ENCODE data around the gene MRPS35.

The MRPS35 gene

DNA sequence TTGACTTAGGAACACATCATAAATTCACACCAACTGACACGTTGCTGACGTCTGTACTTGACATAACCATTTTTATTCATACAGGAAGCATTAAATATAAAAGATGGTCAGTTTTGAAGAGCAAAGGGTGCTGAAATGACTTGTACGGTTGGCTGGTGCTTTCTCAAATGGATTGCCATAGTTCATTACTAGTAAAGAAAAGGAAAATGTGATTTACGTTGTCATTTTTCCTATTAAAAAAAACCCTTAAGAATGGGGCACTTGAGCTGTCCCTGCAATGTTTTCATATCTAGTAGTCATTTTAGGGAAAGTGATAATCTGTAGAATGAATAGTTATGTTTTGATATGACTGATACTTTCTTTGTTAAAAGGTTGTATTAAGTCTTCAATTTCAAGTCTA, 91.9 kb downstream of the MRPS35 start:
- TF ChIP-seq, protein P1, sequence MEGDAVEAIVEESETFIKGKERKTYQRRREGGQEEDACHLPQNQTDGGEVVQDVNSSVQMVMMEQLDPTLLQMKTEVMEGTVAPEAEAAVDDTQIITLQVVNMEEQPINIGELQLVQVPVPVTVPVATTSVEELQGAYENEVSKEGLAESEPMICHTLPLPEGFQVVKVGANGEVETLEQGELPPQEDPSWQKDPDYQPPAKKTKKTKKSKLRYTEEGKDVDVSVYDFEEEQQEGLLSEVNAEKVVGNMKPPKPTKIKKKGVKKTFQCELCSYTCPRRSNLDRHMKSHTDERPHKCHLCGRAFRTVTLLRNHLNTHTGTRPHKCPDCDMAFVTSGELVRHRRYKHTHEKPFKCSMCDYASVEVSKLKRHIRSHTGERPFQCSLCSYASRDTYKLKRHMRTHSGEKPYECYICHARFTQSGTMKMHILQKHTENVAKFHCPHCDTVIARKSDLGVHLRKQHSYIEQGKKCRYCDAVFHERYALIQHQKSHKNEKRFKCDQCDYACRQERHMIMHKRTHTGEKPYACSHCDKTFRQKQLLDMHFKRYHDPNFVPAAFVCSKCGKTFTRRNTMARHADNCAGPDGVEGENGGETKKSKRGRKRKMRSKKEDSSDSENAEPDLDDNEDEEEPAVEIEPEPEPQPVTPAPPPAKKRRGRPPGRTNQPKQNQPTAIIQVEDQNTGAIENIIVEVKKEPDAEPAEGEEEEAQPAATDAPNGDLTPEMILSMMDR (IDR thresholded peaks at IDR 0.05; ENCODE audit: low read depth, low read length) = no peak
- in situ Hi-C loops (cut with HindIII; ENCODE audit: low sequenced_read_pairs) = no loop called here
- no peak for DNase-seq (ENCODE audit: low read depth, low spot score)
- H3K4me3 ChIP-seq (ENCODE audit: low read depth, low read length) = no peak overlapping the region

GRCh38 chr12:27802936-27803335, 92.3 kb downstream of the MRPS35 start:
- no peak for DNase-seq (ENCODE audit: low read depth, low spot score)
- in situ Hi-C loops (cut with HindIII; ENCODE audit: low sequenced_read_pairs) = no loop called here
- H3K4me3 ChIP-seq (ENCODE audit: low read depth, low read length) = no peak overlapping the region
- TF ChIP-seq, protein P1 (IDR thresholded peaks at IDR 0.05; ENCODE audit: low read depth, low read length) = no peak

GRCh38 chr12:27805238-27805637, 94.6 kb downstream of the MRPS35 start:
- TF ChIP-seq, protein P1 (IDR thresholded peaks at IDR 0.05; ENCODE audit: low read depth, low read length) = no peak
- DNase-seq (ENCODE audit: low read depth, low spot score) = no peak
- in situ Hi-C loops (cut with HindIII; ENCODE audit: low sequenced_read_pairs) = no loop called here
- no peak overlapping the region for H3K4me3 ChIP-seq (ENCODE audit: low read depth, low read length)
